ENCODE measurements around the gene ALKBH2.

GRCh38 chr12:109105176-109105575, 11.9 kb upstream of the ALKBH2 start:
- TF ChIP-seq, protein P1, sequence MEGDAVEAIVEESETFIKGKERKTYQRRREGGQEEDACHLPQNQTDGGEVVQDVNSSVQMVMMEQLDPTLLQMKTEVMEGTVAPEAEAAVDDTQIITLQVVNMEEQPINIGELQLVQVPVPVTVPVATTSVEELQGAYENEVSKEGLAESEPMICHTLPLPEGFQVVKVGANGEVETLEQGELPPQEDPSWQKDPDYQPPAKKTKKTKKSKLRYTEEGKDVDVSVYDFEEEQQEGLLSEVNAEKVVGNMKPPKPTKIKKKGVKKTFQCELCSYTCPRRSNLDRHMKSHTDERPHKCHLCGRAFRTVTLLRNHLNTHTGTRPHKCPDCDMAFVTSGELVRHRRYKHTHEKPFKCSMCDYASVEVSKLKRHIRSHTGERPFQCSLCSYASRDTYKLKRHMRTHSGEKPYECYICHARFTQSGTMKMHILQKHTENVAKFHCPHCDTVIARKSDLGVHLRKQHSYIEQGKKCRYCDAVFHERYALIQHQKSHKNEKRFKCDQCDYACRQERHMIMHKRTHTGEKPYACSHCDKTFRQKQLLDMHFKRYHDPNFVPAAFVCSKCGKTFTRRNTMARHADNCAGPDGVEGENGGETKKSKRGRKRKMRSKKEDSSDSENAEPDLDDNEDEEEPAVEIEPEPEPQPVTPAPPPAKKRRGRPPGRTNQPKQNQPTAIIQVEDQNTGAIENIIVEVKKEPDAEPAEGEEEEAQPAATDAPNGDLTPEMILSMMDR (IDR thresholded peaks at IDR 0.05 in 4 of 5, conservative IDR thresholded peaks at IDR 0.05 in 1 of 5) = no peak
- no peak for TF ChIP-seq POLR2A (IDR thresholded peaks at IDR 0.05)

All from gastrocnemius medialis (tissue), 4 donors.